SHP77 (cell line): ENCODE measurements around the gene SRL.
"Not testable (repeated sequence)": the region's sequence is repeated elsewhere in the genome, so short reads cannot be mapped to it uniquely, and the experiment has no call there.

Experiments
- DNase-seq, 2 experiments: peaks; one replicate each; lab custom pipeline; 2025; lab: John Stamatoyannopoulos, UW

SRL gene

GRCh38 chr16:4260360-4260759 lies 18.5 kb upstream of the SRL start:
- DNase-seq: peak in 1 of 2 experiments; percentile 63

DNA sequence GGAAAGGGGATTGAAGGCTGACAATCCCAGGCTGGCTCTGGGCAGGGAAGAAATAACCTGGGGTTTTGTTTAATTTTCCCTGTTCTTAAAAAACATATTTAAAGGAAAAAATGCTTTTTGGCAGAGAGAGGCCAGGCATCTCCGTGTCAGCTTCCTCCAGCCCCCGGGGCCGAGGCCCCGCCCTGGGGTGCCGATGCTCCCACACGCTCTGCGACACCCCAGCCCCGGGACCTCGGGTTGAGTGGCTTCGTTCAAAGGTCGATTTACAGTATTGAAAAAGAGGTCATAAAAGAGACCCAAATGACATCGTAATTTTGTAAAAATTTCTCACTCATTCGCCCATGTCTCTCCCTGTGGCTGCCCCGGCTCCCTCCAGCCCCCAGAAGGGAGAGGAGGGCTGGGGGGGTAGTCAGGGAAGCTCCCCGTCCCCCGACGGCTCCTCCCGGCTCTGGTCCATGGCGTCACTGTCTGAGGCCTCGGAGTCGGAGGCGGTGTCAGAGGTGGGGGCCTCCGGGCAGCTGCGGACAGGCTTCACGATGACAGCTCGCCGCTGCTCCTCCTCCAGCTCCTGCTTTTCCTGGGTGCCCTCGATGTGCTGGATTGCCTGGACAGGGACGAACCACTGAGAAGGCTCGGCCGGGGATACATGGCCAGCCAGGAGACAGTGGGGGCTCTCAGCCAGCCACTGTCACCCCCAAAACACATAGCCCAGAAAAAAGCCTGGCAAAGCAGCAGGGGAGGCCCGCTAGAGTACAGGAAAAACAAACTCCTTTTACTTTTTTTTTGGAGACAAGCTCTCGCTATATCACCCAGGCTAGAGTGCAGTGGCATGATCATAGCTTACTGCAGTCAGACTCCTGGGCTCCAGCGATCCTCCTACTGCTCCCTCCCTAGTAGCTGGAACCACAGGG lies 16.0 kb upstream of the SRL start:
- DNase-seq: no peak

DNA sequence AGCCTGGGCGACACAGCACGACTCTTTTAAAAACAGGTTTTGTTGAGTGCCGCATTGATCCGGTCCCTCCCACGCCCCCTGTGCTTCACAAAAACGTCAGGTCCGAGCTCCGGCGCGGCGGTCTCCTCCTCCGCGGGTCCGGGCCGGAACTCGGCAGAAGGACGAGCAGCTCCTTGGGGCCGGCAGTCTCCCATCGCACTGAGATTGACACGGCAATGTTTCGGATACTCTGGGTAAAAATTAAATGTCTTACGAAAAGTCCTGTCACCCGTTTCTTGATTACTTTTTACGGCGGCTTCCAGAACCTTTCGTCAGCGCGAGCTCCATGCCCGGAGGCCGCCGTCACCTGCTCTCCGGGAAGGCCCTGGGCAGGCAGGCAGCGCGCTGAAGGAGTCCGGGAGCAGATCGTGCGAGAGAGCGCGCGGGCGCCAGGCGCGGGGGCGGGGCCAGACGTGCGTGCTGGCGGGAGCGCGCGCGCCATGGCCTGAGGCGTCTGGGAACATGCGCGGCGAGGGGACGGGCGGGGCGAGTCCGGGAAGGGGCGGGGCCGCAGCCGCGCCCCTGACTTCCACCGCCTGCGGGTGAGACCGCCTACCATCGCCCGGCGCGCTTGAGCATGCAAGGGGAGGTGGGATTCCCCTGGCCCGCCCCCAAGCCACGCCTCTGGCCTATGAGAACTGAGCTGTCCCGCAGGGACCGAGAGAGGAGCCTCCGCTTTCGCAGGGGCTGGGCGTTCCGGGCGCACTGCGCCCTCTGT lies 11.7 kb upstream of the SRL start:
- peak; percentile 94 to 96 for DNase-seq

- DNase-seq: not testable (repeated sequence)
Observed at GRCh38 chr16:4253012-4253393, 11.1 kb upstream of the SRL start.

- DNase-seq: no peak
Observed at GRCh38 chr16:4249530-4250308, 7.8 kb upstream of the SRL start.

GRCh38 chr16:4247460-4247784 lies 5.5 kb upstream of the SRL start:
- DNase-seq: no peak

GRCh38 chr16:4246777-4247459 lies 5.0 kb upstream of the SRL start:
- DNase-seq: no peak

- DNase-seq: peak in 1 of 2 experiments; percentile 24
Observed at GRCh38 chr16:4245077-4245791, 3.4 kb upstream of the SRL start.

- peak; percentile 17 to 39 for DNase-seq
Observed at GRCh38 chr16:4244254-4245076, 2.6 kb upstream of the SRL start.

DNA sequence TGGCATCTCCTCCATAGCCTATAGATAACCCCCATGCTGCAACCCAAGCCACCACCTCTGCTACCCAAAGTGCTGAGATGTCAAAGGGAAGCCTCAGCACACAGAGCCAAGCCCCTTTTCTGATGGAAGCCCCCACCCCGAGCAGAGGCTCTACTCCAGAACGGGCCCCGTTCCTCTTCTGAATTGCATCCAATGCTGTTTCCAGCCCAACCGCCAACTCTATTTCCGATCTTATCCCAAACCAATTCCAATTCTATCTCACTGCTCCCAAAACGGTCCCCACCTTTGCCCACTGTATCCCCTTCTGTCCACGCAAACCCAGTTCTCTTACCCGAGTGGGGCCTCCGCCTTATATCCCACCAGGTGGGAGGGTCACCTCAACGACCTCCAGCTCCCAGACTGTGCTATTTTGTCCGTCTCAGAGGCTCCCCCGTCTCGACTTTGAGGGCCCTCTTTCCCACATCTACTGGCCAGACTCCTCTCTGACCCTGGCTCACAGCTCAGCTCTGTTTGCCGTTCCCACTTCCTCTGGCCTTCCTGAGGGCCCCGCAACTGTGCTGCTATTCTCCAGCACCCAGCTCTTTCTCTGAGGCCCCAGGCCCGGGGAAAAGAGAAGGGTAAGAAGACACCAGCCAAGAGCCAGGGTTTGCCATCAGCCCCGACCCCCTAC lies 487 bp downstream of the SRL start:
- no peak for DNase-seq

GRCh38 chr16:4240624-4241023 lies 1.3 kb downstream of the SRL start:
- peak in 1 of 2 experiments; percentile 21 for DNase-seq

DNA sequence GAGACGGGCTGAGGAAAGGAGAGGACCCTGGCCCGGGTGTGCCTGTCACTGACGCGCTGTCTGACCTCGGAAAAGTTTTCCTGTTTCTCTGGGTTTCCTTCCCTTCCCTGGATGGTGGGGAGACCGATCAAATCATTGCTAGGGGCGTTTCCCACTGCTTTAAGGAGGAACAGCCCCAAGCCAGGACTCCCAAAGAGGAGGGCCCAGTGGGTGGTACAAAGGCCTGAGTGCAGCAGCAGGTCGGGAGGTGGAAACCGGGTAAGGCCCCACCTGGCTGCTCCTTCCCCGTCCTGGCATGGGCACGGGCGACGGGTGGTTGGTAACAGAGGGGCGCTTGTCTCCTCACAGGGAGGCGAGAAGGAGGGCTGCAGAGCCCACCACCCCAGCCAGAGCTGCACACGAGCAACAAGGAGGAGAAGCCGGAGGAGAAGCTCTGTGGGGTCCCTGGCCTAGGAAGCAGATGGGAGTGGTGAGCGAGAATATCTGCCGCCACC lies 2.2 kb downstream of the SRL start:
- no peak for DNase-seq

- peak in 1 of 2 experiments; percentile 25 for DNase-seq
Observed at GRCh38 chr16:4239020-4239419, 2.9 kb downstream of the SRL start.

GRCh38 chr16:4233431-4233830 lies 8.4 kb downstream of the SRL start:
- DNase-seq: no peak

GRCh38 chr16:4232541-4233386 lies 9.1 kb downstream of the SRL start:
- no peak for DNase-seq

DNA sequence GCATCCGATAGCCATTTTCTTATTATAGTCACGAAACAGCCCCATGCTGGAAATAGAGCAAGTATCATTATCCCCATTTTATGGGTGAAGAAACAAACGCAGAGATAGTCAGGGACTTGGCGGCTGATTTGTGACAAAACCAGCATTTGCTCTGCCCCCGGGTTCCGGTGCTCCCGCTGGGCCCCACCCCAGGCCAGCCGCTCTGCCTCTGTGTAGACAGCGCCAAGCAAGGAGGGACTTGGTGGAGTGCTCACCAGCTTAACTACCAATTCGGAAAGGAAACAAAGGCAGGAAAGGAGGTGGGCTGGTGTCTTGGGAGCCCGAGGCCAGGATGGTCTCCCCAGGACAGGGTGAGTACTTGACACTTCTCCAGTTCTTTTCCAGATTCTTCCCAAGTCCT lies 10.0 kb downstream of the SRL start:
- DNase-seq: no peak

- DNase-seq: no peak
Observed at GRCh38 chr16:4231367-4231766, 10.5 kb downstream of the SRL start.

DNA sequence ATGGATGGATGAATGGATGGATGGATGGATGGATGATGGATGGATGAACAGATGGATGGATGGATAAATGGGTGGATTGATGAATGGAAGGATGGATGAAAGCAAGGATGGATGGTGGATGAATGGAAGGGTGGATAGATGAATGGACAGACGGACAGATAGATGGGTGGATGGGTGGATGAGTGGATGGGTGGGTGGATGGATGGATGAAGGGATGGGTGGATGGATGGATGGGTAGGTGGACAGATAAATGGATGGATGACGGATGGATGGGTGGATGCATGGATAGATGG lies 14.9 kb downstream of the SRL start:
- DNase-seq: no peak
